HL-60/S4 treated with phorbol 12-myristate 13-acetate at 8.2 ng/mL for 4 days and 3 days (cell line): ENCODE results near the gene KCNQ5.

Experiments used
- in situ Hi-C: fragments of 300-500 bp; cut with MboI; formaldehyde crosslinking; loops from 2 replicates; pipeline ENCODE4 v1.15.0; 2022; ENCODE audit warnings: low sequenced_read_pairs

The KCNQ5 gene

GRCh38 chr6:72789145-72789544 lies 167.3 kb downstream of the KCNQ5 start:
- in situ Hi-C loops: no loop called here

- in situ Hi-C loops: no loop called here
These were observed 170.8 kb downstream of the KCNQ5 start for GRCh38 chr6:72792692-72793091.

GRCh38 chr6:72793641-72794395 lies 172.0 kb downstream of the KCNQ5 start:
- in situ Hi-C loops: no loop called here

GRCh38 chr6:72798196-72798595 lies 176.3 kb downstream of the KCNQ5 start:
- in situ Hi-C loops: no loop called here

- in situ Hi-C loops: no loop called here
These were observed 188.0 kb downstream of the KCNQ5 start for GRCh38 chr6:72809746-72810379.

- in situ Hi-C loops: no loop called here
These were observed 188.9 kb downstream of the KCNQ5 start for GRCh38 chr6:72810571-72811280.

- in situ Hi-C loops: no loop called here
These were observed 190.1 kb downstream of the KCNQ5 start for GRCh38 chr6:72811971-72812421.

GRCh38 chr6:72813807-72814596 lies 192.1 kb downstream of the KCNQ5 start:
- in situ Hi-C loops: no loop called here

- in situ Hi-C loops: no loop called here
These were observed 194.2 kb downstream of the KCNQ5 start for GRCh38 chr6:72816022-72816421.

GRCh38 chr6:72817208-72817607 lies 195.3 kb downstream of the KCNQ5 start:
- in situ Hi-C loops: no loop called here

GRCh38 chr6:72819609-72820008 lies 197.7 kb downstream of the KCNQ5 start:
- in situ Hi-C loops: no loop called here

- in situ Hi-C loops: no loop called here
These were observed 198.3 kb downstream of the KCNQ5 start for GRCh38 chr6:72820153-72820552.

- in situ Hi-C loops: no loop called here
These were observed 199.0 kb downstream of the KCNQ5 start for GRCh38 chr6:72820906-72821305.

- in situ Hi-C loops: no loop called here
These were observed 200.2 kb downstream of the KCNQ5 start for GRCh38 chr6:72822023-72822422.

GRCh38 chr6:72822691-72823090 lies 200.8 kb downstream of the KCNQ5 start:
- in situ Hi-C loops: no loop called here

- in situ Hi-C loops: no loop called here
These were observed 203.0 kb downstream of the KCNQ5 start for GRCh38 chr6:72824833-72825232.

- in situ Hi-C loops: no loop called here
These were observed 203.5 kb downstream of the KCNQ5 start for GRCh38 chr6:72825315-72825911.

- in situ Hi-C loops: no loop called here
These were observed 204.2 kb downstream of the KCNQ5 start for GRCh38 chr6:72826037-72826436.

GRCh38 chr6:72826744-72827438 lies 205.0 kb downstream of the KCNQ5 start:
- in situ Hi-C loops: no loop called here

GRCh38 chr6:72828904-72829303 lies 207.0 kb downstream of the KCNQ5 start:
- in situ Hi-C loops: no loop called here
